Activated CD4-positive, alpha-beta T cell treated with anti-CD3 and anti-CD28 coated beads, Interleukin-2, amount 10 ng/mL, durations not matched to agents 24 days and 14 days (primary cell): ENCODE measurements around the gene FXYD7. TPM values are rescaled to one million over a fixed set of nuclear protein-coding genes. Genes with fewer than 3 reads are reported as not detected.

Source experiments
- DNase-seq: peaks from one replicate; pipeline ENCODE4 v3.0.0; 2022
- H3K27ac Mint-ChIP-seq: one replicate; pipeline ENCODE4 v1.8.0; 2022; ENCODE audit warnings: mild to moderate bottlenecking, mixed read lengths
- H3K27me3 Mint-ChIP-seq: one replicate; pipeline ENCODE4 v1.8.0; 2022; ENCODE audit warnings: mixed read lengths
- H3K36me3 Mint-ChIP-seq: one replicate; pipeline ENCODE4 v1.8.0; 2022; ENCODE audit warnings: low read depth, mild to moderate bottlenecking, mixed read lengths
- H3K4me1 Mint-ChIP-seq: one replicate; pipeline ENCODE4 v1.8.0; 2021; ENCODE audit warnings: mixed read lengths
- H3K4me3 Mint-ChIP-seq: one replicate; pipeline ENCODE4 v1.8.0; 2022; ENCODE audit warnings: mild to moderate bottlenecking, moderate library complexity, mixed read lengths
- H3K9me3 Mint-ChIP-seq: one replicate; pipeline ENCODE4 v1.8.0; 2021; ENCODE audit warnings: mixed read lengths
- intact Hi-C: fragments of 100-400 bp; cut with micrococcal nuclease; formaldehyde crosslinking; loops from one replicate; pipeline ENCODE4 v1.15.1; 2023
- total RNA-seq: library from RNA; stranded (reverse); gene quantifications from 2 replicates; pipeline ENCODE4 v1.2.3, GENCODE V29; 2022

FXYD7 gene
- total RNA-seq, 1 donor from 2014 or later: 0.23 TPM

DNA sequence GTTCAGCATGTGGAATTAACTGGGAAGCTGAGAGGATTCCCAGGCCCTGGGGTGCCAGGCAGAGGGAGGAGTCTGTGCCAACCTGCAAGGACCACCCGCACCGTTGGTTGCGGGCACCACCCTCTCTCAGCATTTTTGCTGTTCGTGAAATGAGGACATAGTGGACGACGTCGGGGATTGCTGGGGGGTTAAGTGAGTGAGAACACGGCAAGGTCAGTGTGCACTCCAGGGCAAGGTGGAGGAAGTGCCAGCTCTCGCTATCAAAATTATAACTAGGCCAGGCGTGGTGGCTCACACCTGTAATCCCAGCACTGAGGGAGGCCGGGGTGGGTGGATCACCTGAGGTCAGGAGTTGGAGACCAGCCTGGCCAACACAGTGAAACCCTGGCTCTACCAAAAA is 25.3 kb upstream of the FXYD7 start:
- H3K36me3 Mint-ChIP-seq: no peaks in the 10 kb centered on the region
- H3K27me3 Mint-ChIP-seq: peaks cover 7% of the 10 kb centered on the region
- H3K4me1 Mint-ChIP-seq: peaks cover 5% of the 10 kb centered on the region
- H3K4me3 Mint-ChIP-seq: no peak overlapping the region
- H3K27ac Mint-ChIP-seq: no peak overlapping the region
- no peak for DNase-seq
- no peaks in the 10 kb centered on the region for H3K9me3 Mint-ChIP-seq
- intact Hi-C loops: no loop called here

- intact Hi-C loops: no loop called here
- no peak for DNase-seq
- H3K4me3 Mint-ChIP-seq: no peak overlapping the region
- H3K9me3 Mint-ChIP-seq: no peaks in the 10 kb centered on the region
- H3K27me3 Mint-ChIP-seq: peaks cover 7% of the 10 kb centered on the region
- H3K4me1 Mint-ChIP-seq: peaks cover 5% of the 10 kb centered on the region
- H3K36me3 Mint-ChIP-seq: no peaks in the 10 kb centered on the region
- no peak overlapping the region for H3K27ac Mint-ChIP-seq
These were observed 24.6 kb upstream of the FXYD7 start for GRCh38 chr19:35118268-35119020.

- Mint-ChIP-seq H3K27me3 (peaks cover 7% of the 10 kb centered on the region), H3K4me3 (no peak overlapping the region), H3K4me1 (peaks cover 8% of the 10 kb centered on the region), H3K9me3 (no peaks in the 10 kb centered on the region), H3K36me3 (no peaks in the 10 kb centered on the region), H3K27ac (no peak overlapping the region)
- intact Hi-C loops: no loop called here
- no peak for DNase-seq
These were observed 24.0 kb upstream of the FXYD7 start for GRCh38 chr19:35119091-35119490.

GRCh38 chr19:35119578-35120155 is 23.4 kb upstream of the FXYD7 start:
- DNase-seq: no peak
- intact Hi-C loops: loop anchor here (5.0 kb wide), 1 partner anchor 52 kb away; no protein-coding TSS in a partner anchor
- Mint-ChIP-seq H3K4me1 (peaks cover 11% of the 10 kb centered on the region), H3K36me3 (no peaks in the 10 kb centered on the region), H3K27ac (no peak overlapping the region), H3K9me3 (no peaks in the 10 kb centered on the region), H3K4me3 (no peak overlapping the region), H3K27me3 (peaks cover 4% of the 10 kb centered on the region)

DNA sequence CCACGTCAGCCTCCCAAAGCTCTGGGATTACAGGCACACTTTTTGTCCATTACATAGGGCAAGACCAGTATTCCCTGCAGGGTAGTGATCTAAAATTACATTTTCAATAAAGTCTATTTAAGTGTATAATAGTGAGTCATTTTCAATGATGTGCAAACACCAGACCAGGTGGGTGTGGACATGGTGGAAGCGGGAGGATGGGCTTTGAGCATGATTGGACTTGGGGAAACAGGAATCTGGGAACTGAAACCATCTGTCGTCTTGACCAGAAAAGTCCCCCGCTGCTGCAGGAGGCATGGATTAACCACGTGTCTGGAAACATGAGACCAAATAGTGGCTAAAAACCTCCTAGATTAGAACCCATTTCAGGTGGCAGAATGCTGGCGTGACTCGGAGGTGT is 22.6 kb upstream of the FXYD7 start:
- peaks cover 4% of the 10 kb centered on the region for H3K27me3 Mint-ChIP-seq
- intact Hi-C loops: loop anchor here (5.0 kb wide), 1 partner anchor 53 kb away; no protein-coding TSS in a partner anchor
- no peaks in the 10 kb centered on the region for H3K9me3 Mint-ChIP-seq
- no peak overlapping the region for H3K4me3 Mint-ChIP-seq
- peaks cover 11% of the 10 kb centered on the region for H3K4me1 Mint-ChIP-seq
- no peaks in the 10 kb centered on the region for H3K36me3 Mint-ChIP-seq
- no peak for DNase-seq
- H3K27ac Mint-ChIP-seq: no peak overlapping the region

DNA sequence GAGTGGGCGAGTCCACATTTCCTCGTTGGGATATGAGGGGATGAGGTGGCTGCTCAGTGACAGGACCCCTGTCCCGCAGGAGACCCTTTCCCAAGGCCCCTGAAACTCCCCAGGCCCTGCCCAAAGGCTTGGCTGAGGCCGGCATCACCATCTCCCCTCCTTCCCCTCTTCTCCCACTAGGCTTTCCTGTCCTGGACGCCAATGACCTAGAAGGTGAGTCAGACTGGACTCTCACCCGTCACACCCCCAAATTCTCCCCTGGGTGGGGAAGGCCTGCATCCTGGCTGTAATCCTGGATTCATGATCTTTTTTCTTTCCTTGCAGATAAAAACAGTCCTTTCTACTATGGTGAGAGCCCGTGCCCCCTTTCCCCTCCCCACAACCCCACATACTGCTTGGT is 22.2 kb upstream of the FXYD7 start:
- no peak for DNase-seq
- no peak overlapping the region for H3K27ac Mint-ChIP-seq
- no peak overlapping the region for H3K4me3 Mint-ChIP-seq
- peaks cover 11% of the 10 kb centered on the region for H3K4me1 Mint-ChIP-seq
- intact Hi-C loops: loop anchor here (5.0 kb wide), 1 partner anchor 54 kb away; no protein-coding TSS in a partner anchor
- no peaks in the 10 kb centered on the region for H3K9me3 Mint-ChIP-seq
- no peaks in the 10 kb centered on the region for H3K36me3 Mint-ChIP-seq
- peaks cover 2% of the 10 kb centered on the region for H3K27me3 Mint-ChIP-seq

- no peak overlapping the region for H3K4me3 Mint-ChIP-seq
- intact Hi-C loops: loop anchor here (5.0 kb wide), 1 partner anchor 56 kb away; no protein-coding TSS in a partner anchor
These were observed 20.1 kb upstream of the FXYD7 start for GRCh38 chr19:35122687-35123551.

DNA sequence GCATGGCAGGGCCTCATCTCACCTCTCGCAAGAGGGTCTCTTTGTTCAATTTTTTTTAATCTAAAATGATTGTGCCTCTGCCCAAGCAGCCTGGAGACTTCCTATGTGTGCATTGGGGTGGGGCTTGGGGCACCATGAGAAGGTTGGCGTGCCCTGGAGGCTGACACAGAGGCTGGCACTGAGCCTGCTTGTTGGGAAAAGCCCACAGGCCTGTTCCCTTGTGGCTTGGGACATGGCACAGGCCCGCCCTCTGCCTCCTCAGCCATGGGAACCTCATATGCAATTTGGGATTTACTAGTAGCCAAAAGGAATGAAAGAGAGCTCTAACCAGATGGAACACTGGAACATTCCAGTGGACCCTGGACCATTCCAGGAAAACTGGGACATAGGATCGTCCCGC is 19.5 kb upstream of the FXYD7 start:
- Mint-ChIP-seq H3K9me3 (no peaks in the 10 kb centered on the region), H3K27ac (no peak overlapping the region), H3K4me1 (peaks cover 11% of the 10 kb centered on the region), H3K27me3 (peaks cover 2% of the 10 kb centered on the region), H3K36me3 (no peaks in the 10 kb centered on the region), H3K4me3 (peak overlapping the region; percentile 78)
- no peak for DNase-seq
- intact Hi-C loops: loop anchor here (5.0 kb wide), 1 partner anchor 56 kb away; no protein-coding TSS in a partner anchor

More at GRCh38 chr19:35122687-35123551, 20.1 kb upstream of the FXYD7 start:
- Mint-ChIP-seq H3K27ac (no peak overlapping the region), H3K9me3 (no peaks in the 10 kb centered on the region), H3K36me3 (no peaks in the 10 kb centered on the region), H3K27me3 (peaks cover 2% of the 10 kb centered on the region), H3K4me1 (peaks cover 11% of the 10 kb centered on the region)
- DNase-seq: no peak

DNA sequence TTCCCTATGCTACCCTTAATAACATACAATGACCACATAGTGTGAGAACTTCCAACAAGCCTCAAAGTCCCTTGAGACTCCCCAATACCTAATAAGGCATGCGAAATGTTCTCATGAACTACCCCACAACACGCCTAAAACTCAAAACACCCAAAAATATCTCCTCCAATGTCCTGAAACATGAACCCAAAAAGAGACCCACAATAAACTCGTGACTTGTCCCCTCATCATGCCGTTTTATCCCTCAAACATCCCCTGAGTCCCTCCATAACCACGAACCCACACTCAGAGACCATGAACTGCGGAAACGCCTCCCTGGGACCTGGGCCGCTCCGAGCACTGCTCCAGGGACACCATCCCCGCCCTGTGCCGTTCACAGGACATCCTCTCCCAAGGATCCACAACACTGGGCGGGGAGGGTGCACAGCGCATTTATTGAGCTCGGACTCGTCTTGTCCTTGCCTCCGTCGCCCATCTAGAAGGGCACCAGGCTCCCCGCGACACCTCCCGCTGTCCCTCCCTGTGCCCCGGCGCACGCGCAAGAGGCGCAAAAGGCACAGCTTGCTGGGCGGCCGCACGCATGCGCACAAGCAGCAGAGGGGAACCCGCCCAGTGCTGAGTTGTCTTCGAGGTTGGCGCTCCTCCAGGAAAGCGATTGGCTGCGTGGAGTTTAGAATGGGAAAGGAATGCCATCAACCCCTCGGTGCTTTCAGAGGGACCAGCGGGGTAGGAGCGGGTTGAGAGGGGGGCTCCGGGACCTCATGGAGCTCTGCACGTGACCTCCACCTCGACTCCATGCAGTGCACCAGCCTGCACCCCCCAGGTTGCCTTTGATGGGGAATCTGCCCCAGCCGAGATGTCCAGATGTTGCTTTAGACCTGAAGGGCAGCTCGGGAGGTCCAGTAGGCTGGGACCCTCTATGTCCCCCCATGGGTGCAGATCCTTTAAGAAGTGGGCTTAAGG is 18.7 kb upstream of the FXYD7 start:
- H3K36me3 Mint-ChIP-seq: no peaks in the 10 kb centered on the region
- peaks cover 5% of the 10 kb centered on the region for H3K27me3 Mint-ChIP-seq
- peak overlapping the region; percentile 78 for H3K4me3 Mint-ChIP-seq
- H3K4me1 Mint-ChIP-seq: peaks cover 11% of the 10 kb centered on the region
- peak overlapping the region; percentile 83 for H3K27ac Mint-ChIP-seq
- intact Hi-C loops: loop anchor here (5.0 kb wide), 1 partner anchor 57 kb away; no protein-coding TSS in a partner anchor
- H3K9me3 Mint-ChIP-seq: no peaks in the 10 kb centered on the region
- DNase-seq: peak; percentile 96

- Mint-ChIP-seq H3K27ac (no peak overlapping the region), H3K36me3 (no peaks in the 10 kb centered on the region), H3K9me3 (no peaks in the 10 kb centered on the region), H3K4me1 (peaks cover 11% of the 10 kb centered on the region), H3K4me3 (no peak overlapping the region), H3K27me3 (peaks cover 7% of the 10 kb centered on the region)
- no peak for DNase-seq
- intact Hi-C loops: no loop called here
These were observed 17.8 kb upstream of the FXYD7 start for GRCh38 chr19:35125270-35125717.

- DNase-seq: no peak
- Mint-ChIP-seq H3K4me3 (peak overlapping the region; percentile 2), H3K4me1 (peaks cover 11% of the 10 kb centered on the region), H3K27me3 (peaks cover 7% of the 10 kb centered on the region), H3K36me3 (no peaks in the 10 kb centered on the region), H3K9me3 (no peaks in the 10 kb centered on the region), H3K27ac (no peak overlapping the region)
- intact Hi-C loops: no loop called here
These were observed 17.1 kb upstream of the FXYD7 start for GRCh38 chr19:35125749-35126623.

DNA sequence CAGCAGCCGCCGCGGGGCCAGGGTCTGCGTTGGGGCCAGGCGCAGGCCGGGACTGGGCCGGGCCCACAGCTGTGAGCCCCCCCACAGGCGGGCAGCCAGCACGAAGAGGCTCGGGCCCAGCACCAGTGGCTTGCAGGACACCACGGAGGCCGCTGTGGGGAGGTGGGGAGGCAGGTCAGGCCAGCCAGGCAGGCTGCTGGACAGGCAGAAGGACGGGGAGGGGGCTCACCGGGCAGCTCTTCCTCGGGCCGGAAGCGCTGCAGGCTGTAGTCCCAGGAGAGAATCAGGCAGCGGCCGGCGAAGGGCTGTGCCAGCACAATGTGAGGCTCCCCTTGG is 16.5 kb upstream of the FXYD7 start:
- no peaks in the 10 kb centered on the region for H3K36me3 Mint-ChIP-seq
- H3K27ac Mint-ChIP-seq: no peak overlapping the region
- H3K9me3 Mint-ChIP-seq: no peaks in the 10 kb centered on the region

More for the DNA sequence above, 16.5 kb upstream of the FXYD7 start:
- intact Hi-C loops: no loop called here
- DNase-seq: no peak
- no peak overlapping the region for H3K4me3 Mint-ChIP-seq
- H3K4me1 Mint-ChIP-seq: peaks cover 11% of the 10 kb centered on the region
- H3K27me3 Mint-ChIP-seq: peaks cover 7% of the 10 kb centered on the region
